ENCODE results near the gene CLCN7.

The CLCN7 gene

GRCh38 chr16:1474796-1475551 is at the start of gene CLCN7:
TSS of gene CLCN7 (minus strand) at chr16:1475028. CDS start at chr16:1474974, 54 bp downstream.
- H3K27ac ChIP-seq: peak within 1 kb of the TSS; percentile 76
- TF ChIP-seq ZFX (IDR thresholded peaks at IDR 0.05; ENCODE audit: borderline replicate concordance) (no peak), CTCF (IDR thresholded peaks at IDR 0.05) (no peak)

- H3K27ac ChIP-seq: no peak overlapping the region
- no peak for TF ChIP-seq ZFX (IDR thresholded peaks at IDR 0.05; ENCODE audit: borderline replicate concordance)
- no peak for TF ChIP-seq CTCF (IDR thresholded peaks at IDR 0.05)
Measured at GRCh38 chr16:1524366-1524765, 49.5 kb upstream of the CLCN7 start.

- H3K27ac ChIP-seq: no peak overlapping the region
- TF ChIP-seq ZFX (IDR thresholded peaks at IDR 0.05; ENCODE audit: borderline replicate concordance) (no peak), CTCF (IDR thresholded peaks at IDR 0.05) (no peak)
Measured at GRCh38 chr16:1523581-1524245, 48.9 kb upstream of the CLCN7 start.

GRCh38 chr16:1520461-1520860 is 45.6 kb upstream of the CLCN7 start:
- no peak overlapping the region for H3K27ac ChIP-seq
- TF ChIP-seq ZFX (IDR thresholded peaks at IDR 0.05; ENCODE audit: borderline replicate concordance) (no peak), CTCF (IDR thresholded peaks at IDR 0.05) (no peak)

GRCh38 chr16:1519831-1520230 is 45.0 kb upstream of the CLCN7 start:
- no peak for TF ChIP-seq ZFX (IDR thresholded peaks at IDR 0.05; ENCODE audit: borderline replicate concordance)
- no peak for TF ChIP-seq CTCF (IDR thresholded peaks at IDR 0.05)
- H3K27ac ChIP-seq: no peak overlapping the region

GRCh38 chr16:1518626-1519135 is 43.9 kb upstream of the CLCN7 start:
- H3K27ac ChIP-seq: no peak overlapping the region
- TF ChIP-seq ZFX (IDR thresholded peaks at IDR 0.05; ENCODE audit: borderline replicate concordance) (no peak), CTCF (IDR thresholded peaks at IDR 0.05) (no peak)

GRCh38 chr16:1514507-1514906 is 39.7 kb upstream of the CLCN7 start:
- no peak for TF ChIP-seq ZFX (IDR thresholded peaks at IDR 0.05; ENCODE audit: borderline replicate concordance)
- no peak for TF ChIP-seq CTCF (IDR thresholded peaks at IDR 0.05)
- no peak overlapping the region for H3K27ac ChIP-seq
